GM19372 (cell line): ENCODE measurements around the gene SET.
"Not testable (repeated sequence)": the region's sequence is repeated elsewhere in the genome, so short reads cannot be mapped to it uniquely, and the experiment has no call there.

Experiments used
- ATAC-seq: cut with Tn5 transposase; IDR thresholded peaks from one replicate; pipeline ENCODE4 v1.9.1; 2021; ENCODE audit warnings: mild to moderate bottlenecking, low read depth, moderate library complexity; ENCODE audit not compliant: unreplicated experiment

Gene SET

DNA sequence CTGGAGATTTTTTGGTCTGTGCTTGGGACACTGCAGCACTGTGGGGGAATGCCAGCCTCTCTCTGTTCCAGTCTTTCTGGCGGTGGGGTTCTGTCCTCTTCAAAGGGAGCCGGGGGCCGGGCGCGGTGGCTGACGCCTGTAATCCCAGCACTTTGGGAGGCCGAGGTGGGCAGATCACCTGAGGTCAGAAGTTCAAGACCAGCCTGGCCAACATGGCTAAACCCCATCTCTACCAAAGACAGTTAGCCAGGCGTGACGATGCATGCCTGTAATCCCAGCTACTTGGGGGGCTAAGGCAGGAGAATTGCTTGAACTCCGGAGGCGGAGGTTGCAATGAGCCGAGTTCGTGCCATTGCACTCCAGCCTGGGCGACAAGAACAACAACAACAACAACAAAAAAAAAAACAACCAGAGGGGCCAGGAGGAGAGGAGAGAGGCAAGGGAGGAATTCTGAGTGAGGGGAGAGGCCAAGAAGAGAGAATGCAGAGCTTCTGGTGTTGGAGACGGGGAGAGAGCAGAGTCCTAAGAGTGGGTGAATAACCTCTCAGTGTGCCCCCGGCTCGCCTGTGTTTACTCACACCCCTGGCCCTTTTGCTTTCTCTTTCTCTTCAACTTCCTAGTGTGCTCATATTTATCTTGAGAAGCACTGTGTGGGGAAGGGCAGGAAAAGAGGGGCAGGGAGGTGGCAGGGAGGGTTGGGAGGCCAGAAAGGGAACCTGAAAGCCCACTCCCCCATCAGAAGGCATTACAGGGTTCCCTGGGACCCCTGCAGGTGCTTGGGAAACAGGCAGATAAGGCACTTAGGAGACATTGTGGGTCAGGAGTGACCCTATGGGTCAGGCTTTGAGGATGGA is 3.2 kb upstream of the SET start:
- no peak for ATAC-seq

DNA sequence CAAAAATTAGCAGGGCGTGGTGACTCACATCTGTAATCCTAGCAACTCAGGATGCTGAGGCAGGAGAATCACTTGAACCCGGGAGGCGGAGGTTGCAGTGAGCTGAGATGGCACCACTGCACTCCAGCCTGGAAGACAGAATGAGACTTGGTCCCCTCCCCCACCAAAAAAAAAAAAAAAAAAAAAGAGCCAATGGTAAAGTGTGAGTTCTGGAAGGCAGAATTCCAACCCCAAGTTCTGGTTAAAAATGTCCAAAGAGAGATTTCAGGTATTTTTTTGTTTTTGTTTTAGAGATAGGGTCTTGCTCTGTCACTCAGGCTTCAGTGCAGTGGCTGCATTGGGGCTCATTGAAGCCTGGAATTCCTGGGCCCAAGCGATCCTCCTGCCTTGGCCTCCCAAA is 1.6 kb upstream of the SET start:
- ATAC-seq, result no peak

DNA sequence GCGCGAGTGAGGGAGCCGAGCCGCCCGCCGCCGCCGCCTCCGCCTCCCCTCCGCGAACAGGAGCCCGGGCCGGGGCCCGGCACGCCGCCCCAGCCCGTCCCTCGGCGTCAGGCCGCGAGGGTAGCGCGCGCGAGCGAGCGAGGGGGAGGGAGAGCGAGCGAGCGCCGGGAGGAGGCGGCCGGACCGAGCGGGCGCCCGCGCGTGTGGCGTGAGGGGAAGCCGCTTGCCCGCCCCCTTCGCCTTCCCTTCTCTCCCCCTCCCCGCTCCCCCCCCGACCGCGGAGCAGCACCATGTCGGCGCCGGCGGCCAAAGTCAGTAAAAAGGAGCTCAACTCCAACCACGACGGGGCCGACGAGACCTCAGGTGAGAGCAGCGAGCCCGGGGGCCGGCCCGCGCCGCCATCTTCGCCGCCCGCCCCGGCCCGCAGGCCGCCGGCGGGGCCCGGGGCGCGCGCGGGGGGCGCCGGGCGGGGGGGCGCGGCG is 312 bp downstream of the SET start:
- no peak for ATAC-seq

DNA sequence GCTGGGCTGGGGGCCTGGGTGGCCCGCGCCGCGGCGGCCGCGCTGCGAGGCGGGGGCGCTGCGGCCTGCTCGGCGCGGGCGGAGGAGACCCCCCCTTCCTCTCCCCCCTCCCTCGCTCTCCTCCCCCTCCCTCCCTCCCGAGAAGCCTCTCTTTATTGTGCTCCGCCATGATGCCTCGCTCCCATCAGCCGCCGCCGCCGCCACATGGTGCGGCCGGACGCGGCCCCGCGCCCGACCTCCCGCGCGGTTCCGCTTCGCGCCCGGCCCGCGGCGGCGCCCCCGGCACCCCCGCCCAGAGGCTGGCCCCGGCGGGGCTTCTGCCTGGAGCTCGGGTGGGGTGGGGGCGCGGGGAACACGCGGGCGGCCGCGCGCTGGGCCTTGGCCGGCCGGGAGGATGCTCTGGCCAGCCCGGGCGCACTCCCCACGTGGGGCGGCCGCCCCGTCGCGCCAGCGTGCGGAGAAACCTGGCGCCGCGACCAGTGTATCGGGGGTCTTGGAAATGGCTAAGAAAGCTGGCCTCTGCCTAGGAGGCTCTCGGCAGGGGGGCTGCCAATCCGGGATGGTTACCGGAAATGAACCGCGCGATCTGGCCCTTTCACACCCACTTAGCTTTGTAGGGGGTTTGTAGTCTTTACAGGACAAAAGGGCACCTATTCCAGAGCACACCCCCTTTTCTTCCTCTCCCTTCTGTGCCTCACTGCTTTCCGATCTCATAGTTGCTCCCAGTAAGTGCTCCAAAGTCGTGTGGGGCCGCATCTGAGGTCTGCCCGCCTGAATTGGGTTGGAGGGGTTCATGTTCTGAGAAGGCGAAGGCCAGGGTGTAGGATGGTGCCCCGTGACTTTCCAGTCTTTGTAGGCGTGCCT is 1.0 kb downstream of the SET start:
- ATAC-seq, result no peak

DNA sequence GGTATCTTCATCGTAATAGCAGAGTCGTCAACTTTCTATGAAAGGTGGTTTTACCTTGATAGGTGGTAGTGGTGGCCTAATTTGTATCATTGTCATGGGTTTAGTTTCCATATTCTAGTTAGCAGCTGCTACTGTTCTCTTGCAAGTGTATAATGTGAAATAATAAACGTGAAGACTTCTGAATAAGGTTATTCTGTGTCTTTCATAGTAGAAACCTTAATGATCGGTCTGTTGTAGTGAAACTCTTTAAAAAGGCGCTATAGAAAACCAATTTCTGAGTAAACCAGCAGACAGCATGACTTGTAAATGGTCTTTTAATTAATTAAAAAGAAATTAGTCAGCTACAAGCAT is 1.6 kb downstream of the SET start:
- no peak for ATAC-seq

DNA sequence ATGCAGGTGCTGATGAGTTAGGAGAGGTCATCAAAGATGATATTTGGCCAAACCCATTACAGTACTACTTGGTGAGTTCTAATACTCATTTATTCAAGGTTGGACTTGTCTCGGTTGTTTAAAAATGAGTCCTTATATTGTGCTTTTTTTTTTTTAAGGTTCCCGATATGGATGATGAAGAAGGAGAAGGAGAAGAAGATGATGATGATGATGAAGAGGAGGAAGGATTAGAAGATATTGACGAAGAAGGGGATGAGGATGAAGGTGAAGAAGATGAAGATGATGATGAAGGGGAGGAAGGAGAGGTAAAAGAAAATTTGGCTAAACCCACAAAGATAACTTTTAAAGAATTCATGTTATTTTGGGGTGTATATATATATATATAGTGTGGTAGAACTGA is 4.7 kb downstream of the SET start:
- not testable (repeated sequence) for ATAC-seq

DNA sequence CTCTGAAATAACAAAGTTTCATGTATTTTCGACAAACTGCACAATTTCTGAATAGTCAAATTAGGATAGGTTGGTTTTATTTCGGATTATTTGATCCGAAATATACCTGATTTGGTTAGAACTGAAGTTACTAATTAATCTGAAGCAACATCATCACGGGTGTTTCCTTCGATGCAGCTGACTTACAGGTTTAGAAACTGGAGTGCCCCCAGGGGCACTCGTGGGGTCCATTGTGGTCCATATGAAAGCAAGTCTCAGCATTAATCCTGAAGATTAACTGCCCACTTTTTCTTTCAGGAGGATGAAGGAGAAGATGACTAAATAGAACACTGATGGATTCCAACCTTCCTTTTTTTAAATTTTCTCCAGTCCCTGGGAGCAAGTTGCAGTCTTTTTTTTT is 5.3 kb downstream of the SET start:
- ATAC-seq, result no peak

DNA sequence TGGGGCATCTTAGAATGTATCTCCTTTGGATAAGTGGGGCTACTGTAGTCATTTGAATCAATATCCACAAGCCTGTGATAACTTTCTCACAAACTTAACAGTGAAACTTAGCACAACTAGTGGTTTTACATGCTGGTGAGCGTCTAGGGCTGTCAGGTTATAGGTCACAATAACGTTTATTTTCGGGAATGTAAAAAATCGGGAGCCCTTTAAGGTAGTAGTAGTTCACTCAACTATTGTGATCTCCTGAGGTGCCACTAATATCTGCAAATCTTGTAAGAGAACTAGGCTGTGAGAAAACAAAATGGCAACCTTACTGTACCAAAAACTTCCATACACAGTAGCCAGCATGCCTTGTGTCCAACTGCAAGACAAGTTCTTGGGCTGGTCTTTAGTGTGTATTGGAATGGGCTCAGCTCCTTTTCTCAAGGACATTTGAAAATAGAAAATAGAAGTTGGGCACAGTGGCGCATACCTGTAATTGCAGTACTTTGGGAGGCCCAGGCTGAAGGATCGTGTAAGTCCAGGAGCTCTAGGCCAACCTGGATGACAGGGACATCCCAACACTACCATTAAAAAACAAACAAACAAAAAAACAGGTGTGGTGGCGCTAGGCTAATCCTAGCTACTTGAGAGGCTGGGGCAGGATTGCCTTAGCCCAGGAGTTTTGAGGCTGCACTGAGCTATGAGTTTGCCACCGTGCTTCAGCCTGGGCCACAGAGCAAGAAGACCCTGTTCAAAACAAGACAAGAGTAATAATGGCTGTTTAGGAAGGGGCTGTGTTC is 8.1 kb downstream of the SET start:
- no peak for ATAC-seq

DNA sequence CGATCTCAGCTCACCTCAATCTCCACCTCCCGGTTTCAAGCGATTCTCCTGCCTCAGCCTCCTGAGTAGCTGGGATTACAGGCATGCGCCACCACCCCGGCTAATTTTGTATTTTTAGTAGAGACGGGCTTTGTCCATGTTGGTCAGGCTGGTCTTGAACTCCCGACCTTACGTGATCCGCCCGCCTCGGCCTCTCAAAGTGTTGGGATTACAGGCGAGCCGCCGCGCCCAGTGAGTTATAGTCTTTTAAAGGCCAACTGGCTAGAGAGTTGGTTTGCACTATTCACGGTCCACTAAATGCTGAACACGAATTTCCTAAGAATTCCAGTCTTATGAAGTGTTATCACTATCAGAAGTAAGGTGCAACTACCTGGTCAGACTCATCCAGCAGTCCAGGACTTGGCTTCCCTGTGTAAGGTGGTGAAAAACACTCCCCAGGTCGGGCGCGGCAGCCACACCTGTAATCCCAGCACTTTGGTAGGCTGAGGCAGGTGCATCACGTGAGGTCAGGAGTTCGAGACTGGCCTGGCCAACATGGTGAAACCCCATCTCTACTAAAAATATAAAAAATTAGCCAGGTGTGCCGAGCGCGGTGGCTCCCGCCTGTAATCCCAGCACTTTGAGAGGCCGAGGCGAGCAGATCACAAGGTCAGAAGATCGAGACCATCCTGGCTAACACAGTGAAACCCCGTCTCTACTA is 10.2 kb downstream of the SET start:
- ATAC-seq, result not testable (repeated sequence)

DNA sequence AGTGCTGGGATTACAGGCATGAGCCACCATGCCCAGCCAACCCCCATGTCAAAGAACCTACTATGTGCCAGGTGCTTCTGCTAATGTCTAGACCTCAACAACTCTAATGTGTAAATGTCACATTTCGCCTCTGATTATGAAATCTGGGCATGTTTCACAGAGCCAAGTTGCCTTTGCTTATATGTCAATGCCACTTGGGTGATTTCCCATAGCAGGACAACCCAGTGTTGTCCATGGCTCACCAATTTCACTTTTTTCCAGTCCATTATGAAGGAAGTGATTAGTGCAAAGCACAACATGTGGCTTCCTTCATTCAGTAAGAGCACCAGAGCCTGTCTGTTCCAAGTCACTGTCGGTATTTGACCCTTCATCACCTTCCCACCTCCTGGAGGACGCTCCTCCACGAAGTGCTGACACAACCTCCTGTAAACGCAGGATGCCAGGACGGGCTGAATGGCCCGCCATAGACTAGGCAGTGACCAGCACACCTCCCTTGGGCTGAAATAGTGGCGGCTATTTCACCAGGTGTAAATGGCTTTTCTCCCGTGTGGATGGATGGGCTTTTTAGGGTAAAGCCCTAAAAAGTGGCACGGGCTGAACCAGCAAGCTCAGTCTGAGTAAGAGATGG is 12.3 kb downstream of the SET start:
- ATAC-seq, result no peak

DNA sequence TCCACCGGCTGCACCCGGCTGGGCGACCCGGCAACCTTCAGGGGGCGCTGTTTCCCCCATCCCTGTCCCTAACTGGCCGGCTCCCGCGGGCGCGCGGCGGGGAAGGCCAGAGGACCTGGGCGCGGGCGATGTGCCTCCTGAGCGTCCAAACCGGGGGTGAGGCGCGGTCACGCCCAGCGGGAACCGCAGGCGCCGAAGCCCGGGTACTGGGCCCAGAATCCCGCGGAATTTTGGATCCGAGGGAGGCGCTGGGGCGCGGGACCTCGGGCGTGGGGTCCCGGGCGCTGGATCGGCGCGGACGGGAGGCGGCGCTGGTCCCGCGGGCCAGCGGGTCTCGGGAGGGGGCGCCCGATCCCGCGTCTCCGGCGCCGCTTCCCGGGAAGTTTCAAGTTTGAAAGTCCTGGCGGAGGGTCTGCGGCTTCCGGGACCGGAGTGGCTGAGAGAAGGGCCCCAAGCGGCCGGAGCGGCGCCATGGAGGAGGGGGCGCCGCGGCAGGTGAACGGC is 13.5 kb downstream of the SET start, which contains the start of gene PKN3:
Gene PKN3 (plus strand): TSS at position 59 of the 504 bp plus-strand sequence. CDS start 413 bp downstream, at position 472.
- ATAC-seq, result peak; percentile 71

DNA sequence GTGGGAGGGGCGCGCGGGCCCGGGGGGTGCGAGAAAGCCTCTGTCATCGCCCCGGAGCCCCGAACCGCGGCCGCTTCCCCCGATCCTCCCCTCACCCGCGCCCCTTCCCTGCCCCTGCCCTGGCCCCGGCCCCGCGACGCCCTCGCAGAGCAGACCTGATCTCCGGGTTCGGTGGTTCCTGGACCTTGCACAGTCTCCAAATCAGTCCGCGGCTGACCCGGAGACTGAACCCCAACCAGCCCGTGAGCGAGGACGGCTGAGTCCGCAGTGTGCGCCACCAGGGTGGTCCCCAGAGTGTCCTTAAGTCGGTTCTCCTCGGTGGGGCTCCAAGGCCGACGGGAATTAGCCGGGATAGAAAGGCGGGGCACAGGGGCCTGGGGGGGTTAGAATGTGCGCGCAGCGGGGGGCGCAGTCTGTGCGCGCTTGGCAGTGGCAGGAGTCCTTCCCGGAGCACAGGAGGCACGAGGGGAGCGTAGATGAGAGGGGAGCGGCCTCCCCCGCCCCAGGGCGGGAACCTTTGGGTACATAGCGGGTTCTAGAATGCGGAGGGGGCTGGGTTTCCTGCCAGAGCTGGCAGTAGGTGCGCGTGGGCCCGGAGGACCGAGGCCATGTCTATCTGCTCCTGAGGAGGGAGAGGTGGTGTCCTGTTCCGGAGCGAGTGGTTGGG is 14.1 kb downstream of the SET start:
- ATAC-seq, result peak; percentile 18

DNA sequence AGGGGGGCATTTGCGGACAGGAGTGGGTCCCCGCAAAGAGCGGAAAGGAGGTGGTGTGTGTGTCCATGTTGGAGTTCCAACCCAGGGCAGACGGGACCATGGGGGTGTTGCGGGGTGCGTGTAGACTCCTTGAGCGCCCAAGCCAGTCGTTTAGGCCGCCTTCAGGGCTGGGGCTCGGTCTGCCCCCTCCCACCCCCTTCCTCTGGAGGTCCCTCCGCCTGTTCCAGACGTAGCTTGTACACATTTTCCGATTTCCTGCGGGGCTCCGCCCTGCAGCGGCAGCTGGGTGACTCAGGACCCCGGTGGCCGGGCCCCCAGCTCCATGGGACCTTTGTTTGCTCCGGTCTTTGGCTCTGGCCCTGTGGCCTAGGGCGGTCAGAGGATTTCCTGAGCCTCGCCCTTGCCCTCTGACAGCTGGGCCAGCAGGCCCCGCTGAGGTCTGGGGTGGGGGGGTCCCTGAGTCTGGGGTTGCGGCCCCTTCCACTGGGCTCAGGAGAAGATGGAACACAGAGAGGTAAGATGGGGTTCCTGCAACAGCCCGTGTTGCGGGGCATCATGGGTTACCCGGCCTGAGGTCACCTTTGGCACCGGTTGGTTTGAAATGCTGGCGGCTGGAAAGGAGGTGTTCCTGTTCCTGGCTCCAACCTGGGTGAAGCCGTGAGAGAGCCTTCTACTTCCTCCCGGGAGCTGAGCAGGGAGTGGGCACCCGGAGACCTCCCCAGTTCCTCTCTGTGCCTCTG is 14.8 kb downstream of the SET start:
- no peak for ATAC-seq

DNA sequence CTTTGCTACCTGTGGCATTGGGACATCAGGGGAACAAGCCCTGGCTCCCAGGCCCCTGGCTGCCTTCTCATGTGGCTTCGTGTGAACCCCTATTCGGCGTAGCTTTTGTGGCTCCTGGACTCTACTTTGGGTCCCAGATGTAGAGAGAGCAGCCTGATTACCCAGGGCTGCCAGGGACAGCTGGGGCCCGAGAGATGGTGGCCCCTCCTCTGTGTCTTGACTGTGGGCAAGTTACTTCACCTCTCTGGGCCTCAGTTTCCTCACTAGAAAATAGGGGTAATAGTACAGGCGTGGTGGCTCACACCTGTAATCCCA is 15.3 kb downstream of the SET start:
- no peak for ATAC-seq

DNA sequence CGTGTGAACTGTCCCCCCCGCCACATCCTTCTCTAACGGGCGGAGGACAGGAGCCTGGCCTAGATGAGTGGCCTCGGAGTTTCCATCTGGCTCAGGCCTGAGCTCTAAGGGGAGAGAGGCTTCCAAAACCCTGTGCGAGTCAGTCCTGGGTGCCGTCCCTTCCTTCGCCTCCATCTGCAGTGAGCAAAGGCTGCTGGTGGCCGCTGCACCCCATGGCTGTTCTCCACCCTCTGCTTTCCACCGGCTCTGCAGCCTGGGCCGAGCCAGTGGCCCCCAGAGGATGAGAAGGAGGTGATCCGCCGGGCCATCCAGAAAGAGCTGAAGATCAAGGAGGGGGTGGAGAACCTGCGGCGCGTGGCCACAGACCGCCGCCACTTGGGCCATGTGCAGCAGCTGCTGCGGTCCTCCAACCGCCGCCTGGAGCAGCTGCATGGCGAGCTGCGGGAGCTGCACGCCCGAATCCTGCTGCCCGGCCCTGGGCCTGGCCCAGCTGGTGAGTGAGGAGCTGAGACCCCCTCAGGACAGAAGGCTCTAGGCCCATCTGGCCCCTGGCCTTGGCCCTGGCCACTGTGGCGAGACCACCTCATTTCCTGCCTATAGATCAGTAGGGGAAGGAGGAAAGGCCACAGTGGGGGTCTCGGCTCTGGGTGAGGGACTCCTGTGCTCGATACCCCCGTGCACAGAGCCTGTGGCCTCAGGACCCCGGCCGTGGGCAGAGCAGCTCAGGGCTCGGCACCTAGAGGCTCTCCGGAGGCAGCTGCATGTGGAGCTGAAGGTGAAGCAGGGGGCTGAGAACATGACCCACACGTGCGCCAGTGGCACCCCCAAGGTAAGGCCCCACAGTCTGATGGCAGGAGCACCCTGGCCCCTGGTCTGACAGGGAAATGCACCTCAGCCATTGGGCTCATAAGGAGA is 16.3 kb downstream of the SET start:
- ATAC-seq, result no peak

DNA sequence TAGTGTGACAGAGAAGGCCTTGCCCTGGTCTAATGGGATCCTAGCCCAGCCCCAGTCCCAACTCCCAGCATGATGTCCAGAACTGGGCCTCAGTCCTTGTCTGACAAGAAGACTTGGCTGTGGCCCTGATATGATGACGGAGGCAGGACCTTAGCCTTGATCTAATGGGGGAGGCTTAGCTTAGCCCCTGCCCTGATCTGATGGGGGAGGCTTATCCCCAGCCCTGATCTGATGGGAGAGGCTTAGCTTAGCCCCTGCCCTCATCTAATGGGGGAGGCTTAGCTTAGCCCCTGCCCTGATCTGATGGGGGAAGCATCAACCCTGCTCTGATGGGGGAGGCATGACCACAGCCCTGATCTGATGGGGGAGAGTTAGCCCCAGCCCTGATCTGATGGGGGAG is 17.0 kb downstream of the SET start:
- ATAC-seq, result no peak

DNA sequence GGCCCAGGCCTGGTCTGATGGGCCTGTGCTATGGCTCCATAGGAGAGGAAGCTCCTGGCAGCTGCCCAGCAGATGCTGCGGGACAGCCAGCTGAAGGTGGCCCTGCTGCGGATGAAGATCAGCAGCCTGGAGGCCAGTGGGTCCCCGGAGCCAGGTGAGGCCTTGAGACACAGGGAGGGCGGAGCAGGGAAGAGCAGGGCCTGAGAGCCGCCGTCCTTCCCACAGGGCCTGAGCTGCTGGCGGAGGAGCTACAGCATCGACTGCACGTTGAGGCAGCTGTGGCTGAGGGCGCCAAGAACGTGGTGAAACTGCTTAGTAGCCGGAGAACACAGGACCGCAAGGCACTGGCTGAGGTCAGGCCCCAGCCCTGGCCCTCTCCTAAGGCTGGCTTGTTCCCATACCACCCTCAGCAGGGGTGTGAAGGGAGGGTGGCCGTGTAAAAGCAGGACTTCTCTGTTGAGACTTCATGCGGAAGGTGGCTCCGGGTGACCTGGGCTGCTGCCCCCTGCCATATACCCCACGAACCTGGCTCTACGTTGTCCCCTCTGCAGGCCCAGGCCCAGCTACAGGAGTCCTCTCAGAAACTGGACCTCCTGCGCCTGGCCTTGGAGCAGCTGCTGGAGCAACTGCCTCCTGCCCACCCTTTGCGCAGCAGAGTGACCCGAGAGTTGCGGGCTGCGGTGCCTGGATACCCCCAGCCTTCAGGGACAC is 17.8 kb downstream of the SET start:
- no peak for ATAC-seq
